Head of caudate nucleus (tissue), 42 donors: ENCODE data around the gene HOXA10.

Experiments
- DNase-seq, 42 donors: peaks; one replicate each; pipeline versions ENCODE4 v3.0.0 to v3.0.0-alpha.2; 2020 to 2021; ENCODE audit warnings: mixed read lengths in 7 of 42
- intact Hi-C: fragments of 100-400 bp; cut with DNase I; formaldehyde crosslinking; loops from one replicate; pipeline ENCODE4 v1.15.0; 2022

The HOXA10 gene

GRCh38 chr7:27185013-27185853 is 11.1 kb upstream of the HOXA10 start, which contains the start of gene HOXA11:
Gene HOXA11, minus strand, starts transcription at chr7:27185232. Its CDS starts 88 bp downstream, at chr7:27185144.
- intact Hi-C loops: no loop called here
- DNase-seq: peak in 7 of 42 donors; percentile 3 to 24 (median 9)

DNA sequence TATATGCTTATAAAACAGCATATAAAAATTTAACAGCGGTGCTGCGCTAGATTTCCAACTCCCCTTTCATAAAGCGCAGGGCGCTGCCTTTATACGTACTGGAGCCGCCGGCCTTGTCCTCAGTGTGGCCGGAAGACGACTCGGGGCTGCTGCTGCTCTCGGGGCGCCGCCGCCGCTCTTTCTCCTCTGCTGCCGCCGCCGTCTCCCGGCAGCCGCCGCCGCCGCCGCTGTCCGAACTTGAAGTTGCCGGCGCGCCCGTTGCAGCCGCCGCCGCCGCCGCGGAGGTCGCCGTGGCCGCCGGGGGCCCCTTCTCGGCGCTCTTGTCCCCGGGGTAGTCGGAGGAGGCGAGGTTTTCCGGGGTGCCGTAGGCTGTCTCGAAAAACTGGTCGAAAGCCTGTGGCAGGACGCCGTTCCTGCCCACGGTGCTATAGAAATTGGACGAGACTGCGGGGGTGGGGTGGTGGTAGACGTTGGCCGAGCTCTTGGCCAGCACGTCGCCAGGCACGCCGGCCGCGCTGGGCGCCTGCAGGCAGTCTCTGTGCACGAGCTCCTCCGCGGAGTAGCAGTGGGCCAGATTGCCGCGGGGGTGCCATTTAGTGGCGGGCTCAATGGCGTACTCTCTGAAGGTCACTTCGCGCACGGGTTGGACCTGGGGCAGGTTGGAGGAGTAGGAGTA is 10.4 kb upstream of the HOXA10 start:
- DNase-seq: peak in 7 of 42 donors; percentile 8 to 28 (median 14)
- intact Hi-C loops: no loop called here

GRCh38 chr7:27183682-27184336 is 9.7 kb upstream of the HOXA10 start:
- peak in 5 of 42 donors; percentile 3 to 23 (median 4) for DNase-seq

DNA sequence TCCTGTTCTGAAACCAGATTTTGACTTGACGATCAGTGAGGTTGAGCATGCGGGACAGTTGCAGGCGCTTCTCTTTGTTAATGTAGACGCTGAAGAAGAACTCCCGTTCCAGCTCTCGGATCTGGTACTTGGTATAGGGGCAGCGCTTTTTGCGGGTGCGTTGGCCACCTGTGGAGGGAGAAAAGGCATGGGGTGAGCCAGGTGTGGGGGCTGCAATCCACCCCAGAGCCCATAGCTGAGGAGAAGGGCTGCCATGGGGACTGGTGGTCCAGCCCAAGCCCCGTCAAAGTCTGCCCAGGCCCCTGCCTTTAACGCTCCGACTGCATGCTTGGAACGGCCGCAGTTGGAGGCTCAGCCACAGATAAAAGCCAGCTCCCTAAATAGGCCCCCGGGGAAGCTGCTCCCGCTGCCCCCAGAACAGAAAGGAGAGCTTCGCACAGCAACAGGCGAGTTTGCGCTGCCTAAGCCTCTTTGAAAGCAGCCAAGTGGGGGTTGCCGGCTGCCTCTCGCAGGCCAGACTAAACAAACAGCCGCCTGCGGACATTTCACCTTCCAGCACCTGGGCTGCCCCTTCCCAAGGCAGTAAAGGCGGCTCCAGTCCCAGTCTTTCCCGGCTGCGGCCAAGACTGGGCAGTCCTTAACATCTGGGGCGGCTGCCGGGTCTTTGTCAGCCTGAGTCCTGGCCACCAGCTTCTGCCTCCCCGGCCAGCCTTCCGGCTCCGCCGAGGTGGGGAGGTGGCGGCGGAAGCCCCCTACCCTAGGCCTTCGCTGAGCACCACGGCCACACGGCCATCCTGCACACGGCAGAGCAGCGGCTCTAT is 9.0 kb upstream of the HOXA10 start:
- intact Hi-C loops: no loop called here
- DNase-seq: peak in 8 of 42 donors; percentile 5 to 36 (median 12)

More at GRCh38 chr7:27183682-27184336, 9.7 kb upstream of the HOXA10 start:
- intact Hi-C loops: no loop called here

DNA sequence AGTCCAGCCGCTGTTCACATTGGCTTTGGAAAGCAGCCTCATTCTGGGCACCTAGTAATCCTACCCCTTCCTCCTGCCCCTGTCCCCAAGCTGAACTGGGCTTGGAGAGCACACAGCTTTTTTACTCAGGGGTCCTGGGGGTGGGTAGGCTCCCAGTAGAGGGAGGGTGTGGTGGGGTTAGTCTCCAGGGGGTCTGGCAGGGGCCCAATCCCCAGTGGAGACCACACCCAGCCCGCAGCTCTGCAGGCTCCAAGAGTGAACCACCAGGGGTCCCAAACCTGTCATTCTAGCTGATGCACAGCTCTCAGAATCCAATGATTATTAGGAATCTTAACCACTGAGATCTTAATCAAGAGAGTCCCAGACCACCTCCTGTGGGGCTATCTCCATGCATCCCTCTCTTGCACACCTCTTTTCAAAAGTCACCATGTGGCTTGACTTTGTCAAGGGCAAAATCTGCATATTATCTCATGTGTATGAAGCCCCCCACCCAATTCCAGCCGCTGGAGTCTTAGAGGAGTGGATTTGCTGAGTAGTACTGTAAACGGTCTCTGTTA is 8.2 kb upstream of the HOXA10 start:
- peak in 6 of 42 donors; percentile 1 to 11 (median 6) for DNase-seq
- intact Hi-C loops: no loop called here

- intact Hi-C loops: no loop called here
- DNase-seq: peak in 2 of 42 donors; percentile 2 to 6
Measured at GRCh38 chr7:27181795-27182275, 7.7 kb upstream of the HOXA10 start.

- DNase-seq: peak in 3 of 42 donors; percentile 3 to 17 (median 13)
- intact Hi-C loops: no loop called here
Measured at GRCh38 chr7:27180431-27181420, 6.6 kb upstream of the HOXA10 start.

GRCh38 chr7:27179503-27180430 is 5.6 kb upstream of the HOXA10 start:
- intact Hi-C loops: no loop called here
- peak in 21 of 42 donors; percentile 3 to 68 (median 38) for DNase-seq

DNA sequence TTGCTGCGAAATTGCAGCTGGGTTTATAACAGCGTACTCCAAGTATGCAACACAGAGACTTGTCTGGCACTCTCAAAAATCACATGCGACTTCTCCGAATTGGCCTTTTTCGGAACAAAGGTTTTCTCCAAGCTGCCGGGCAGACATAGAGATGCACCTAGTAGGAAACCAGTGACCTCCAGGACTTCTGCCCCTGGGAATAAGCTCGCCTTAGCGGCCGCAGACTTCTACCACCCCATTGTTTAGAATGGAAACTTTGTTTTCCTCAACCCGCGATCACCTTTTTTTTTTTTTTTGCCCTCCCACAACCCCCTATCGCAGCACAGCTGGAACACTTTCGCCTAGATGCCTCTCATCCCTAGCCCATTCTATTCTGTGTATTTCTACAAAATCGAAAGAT is 4.9 kb upstream of the HOXA10 start:
- intact Hi-C loops: no loop called here
- peak in 1 of 42 donors; percentile 2 for DNase-seq

GRCh38 chr7:27178366-27178765 is 4.2 kb upstream of the HOXA10 start:
- peak in 1 of 42 donors; percentile 6 for DNase-seq

DNA sequence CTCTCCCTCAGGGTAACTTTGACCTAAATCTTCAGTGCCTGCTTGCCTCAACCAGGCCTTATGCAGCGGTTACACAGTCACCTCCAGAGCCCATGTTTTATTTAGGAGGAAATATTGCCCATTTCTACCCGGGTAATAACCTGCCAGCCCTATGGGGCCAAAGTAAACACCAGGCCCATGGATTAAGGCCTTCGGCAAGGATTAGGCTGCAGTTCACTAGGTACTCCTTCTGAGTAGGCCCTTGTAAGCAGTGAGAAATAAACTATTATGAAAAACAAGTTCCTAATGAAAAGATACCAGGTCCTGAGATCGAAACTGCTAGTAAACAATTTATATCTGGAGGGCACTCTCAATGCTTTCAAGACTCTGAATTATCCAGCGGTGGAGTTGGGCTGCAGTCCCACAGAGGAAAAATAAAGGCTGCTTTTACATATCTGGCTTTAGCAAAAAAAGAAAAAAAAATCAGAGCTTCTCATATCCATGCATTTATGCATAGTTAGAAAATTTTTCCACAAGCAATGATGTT is 3.7 kb upstream of the HOXA10 start:
- intact Hi-C loops: no loop called here
- no peak for DNase-seq

More at GRCh38 chr7:27178366-27178765, 4.2 kb upstream of the HOXA10 start:
- intact Hi-C loops: no loop called here

DNA sequence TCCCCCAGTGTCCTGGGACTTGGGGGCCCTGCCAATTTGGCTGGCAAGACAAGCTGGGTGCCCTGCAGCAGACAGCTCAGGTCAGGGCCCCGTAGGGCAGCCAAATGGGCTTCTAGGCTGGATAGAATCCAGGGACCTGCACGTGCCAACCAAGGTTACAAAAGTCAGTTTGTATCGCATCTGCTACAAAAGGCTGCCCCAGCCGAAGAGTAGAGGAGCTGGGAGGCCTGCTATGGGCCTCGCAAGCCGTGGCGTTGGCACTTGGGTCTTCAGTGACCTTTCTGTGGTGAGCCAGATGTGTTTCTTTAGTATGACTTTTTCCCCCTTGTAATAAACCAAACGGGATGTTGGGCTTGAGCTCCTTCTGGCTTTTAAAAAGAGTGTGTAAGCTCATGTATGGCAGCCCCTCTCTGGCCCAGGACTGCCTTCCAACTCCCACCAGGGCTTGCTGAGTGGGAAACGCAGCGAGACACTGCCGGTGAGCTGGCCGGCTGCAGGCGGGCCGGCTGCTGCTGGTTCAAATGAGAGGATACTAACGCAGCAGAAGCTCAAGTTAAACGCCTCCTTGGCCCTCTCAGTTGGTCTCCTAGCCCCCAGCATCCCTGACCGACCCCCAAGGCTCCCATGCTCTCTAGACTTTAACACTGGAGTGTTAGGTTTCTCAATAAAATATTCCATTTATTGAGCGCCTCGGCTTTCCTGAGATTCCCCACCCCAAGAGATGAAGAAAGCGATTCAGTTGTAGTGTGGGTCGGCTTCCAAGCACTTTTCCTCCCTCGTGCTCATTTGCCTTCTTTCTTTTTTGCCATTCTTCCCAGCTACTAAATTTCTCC is 3.1 kb upstream of the HOXA10 start:
- peak in 3 of 42 donors; percentile 2 to 12 (median 9) for DNase-seq
- intact Hi-C loops: no loop called here

GRCh38 chr7:27176524-27176845 is 2.4 kb upstream of the HOXA10 start:
- DNase-seq: peak in 3 of 42 donors; percentile 3 to 9 (median 8)
- intact Hi-C loops: no loop called here

DNA sequence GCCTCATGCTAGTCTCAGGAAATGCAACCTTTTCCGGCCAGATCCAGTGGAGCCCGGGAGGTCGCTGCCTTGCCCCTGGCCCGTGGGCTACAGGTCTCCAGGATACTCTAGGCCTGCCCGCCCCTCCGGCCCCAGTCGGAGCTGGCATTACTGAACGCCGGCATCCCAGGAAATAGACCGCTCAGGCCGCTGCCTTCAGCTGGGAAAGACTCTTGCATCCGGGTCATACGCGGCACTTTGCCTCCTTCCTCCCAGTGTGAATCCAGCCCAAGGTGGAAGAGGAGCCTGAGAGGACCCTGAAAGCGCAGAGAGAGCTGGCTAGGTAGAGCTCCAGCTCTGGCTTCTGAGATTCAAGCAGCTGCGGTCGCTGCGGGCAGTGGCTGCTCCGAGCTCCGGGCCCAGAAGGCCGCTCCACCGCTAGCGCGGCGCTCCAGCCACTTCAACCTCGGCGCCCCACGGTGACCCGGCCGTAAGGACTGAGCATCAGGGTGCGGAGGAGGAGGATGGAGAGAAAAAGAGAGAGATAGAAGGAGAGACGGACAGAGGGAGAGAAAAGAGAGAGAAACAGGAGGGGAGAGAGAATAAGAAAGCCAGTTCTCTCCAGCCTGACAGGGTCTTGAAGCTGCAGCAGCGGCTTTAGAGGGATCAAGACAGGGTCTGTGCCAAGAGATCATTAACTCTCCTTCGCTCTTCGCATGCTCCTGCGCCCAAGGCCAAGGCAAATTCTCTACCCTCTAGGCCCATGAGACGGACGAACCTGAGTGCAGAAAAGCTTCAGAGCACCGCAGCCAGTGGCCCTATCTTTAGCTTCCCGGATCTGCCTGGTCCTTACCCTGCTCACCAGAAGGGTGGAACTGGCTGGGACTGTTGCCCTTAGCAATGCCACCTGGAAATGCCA is 1.8 kb upstream of the HOXA10 start:
- intact Hi-C loops: no loop called here
- DNase-seq: peak in 6 of 42 donors; percentile 2 to 18 (median 10)
